A549 (cell line): ENCODE data around the gene SHISA4. TPM values are rescaled to one million over a fixed set of nuclear protein-coding genes. Genes with fewer than 3 reads are reported as not detected.

Experiments used
- ATAC-seq, 2 experiments: fragments of 200-7000 bp in 1 of 2; fragments of >200 bp in 1 of 2; cut with Nextera tagmentation in 1 of 2; cut with Tn5 transposase in 1 of 2; 3 replicates each; pipeline versions ENCODE4 v1.8.0 to v1.9.1; 2018 to 2020; ENCODE audit warnings: mild to moderate bottlenecking in 1 of 2, moderate library complexity in 1 of 2
- CTCF ChIA-PET: fragments of 300-600 bp; sonication (Branson Sonifier 250); formaldehyde crosslinking; extraction: SDS; loops from one replicate; lab custom pipeline; 2021; ENCODE audit warnings: antibody characterized with exemption, inconsistent platforms; lab: Yijun Ruan, JAX
- POLR2A ChIA-PET: fragments of 350-600 bp; formaldehyde crosslinking; extraction: SDS; loops from one replicate; lab custom pipeline; 2021; ENCODE audit warnings: antibody characterized with exemption, inconsistent platforms; lab: Yijun Ruan, JAX
- DNase-seq, 2 experiments: peaks; one replicate each; pipeline versions ENCODE4 v3.0.0 to v3.0.0-alpha.2; 2011 to 2016; ENCODE audit warnings: low read depth in 1 of 2, low spot score in 1 of 2
- FAIRE-seq: peaks from 2 replicates; lab custom pipeline; 2011; peaks lifted over from hg19 to GRCh38; lab: Jason Lieb, UNC
- H3K27ac ChIP-seq, 2 experiments: fragments of >200 bp; sonication (Bioruptor Twin); formaldehyde crosslinking; 3 replicates each; pipeline ENCODE4 v1.5.1; 2016 to 2017
- H3K4me1 ChIP-seq: fragments of >200 bp; sonication (Bioruptor Twin); formaldehyde crosslinking; 3 replicates; pipeline ENCODE4 v1.6.1; 2016
- H3K4me2 ChIP-seq: fragments of >200 bp; sonication (Bioruptor Twin); formaldehyde crosslinking; 3 replicates; pipeline ENCODE4 v1.6.1; 2016
- H3K4me3 ChIP-seq: fragments of >200 bp; sonication (Bioruptor Twin); formaldehyde crosslinking; 3 replicates; pipeline ENCODE4 v1.5.1; 2016
- H3K9me3 ChIP-seq: fragments of >200 bp; sonication (Bioruptor Twin); formaldehyde crosslinking; 3 replicates; pipeline ENCODE4 v1.6.1; 2016
- CBX2 ChIP-seq: fragments of 200-600 bp; sonication (generic); IDR thresholded peaks from 2 replicates; pipeline ENCODE4 v1.6.1; 2016; ENCODE audit warnings: low read depth, mild to moderate bottlenecking, borderline replicate concordance
- CBX8 ChIP-seq: fragments of 200-600 bp; sonication (generic); IDR thresholded peaks from 2 replicates; pipeline ENCODE4 v1.6.1; 2016
- CHD4 ChIP-seq: fragments of 200-600 bp; sonication (generic); IDR thresholded peaks from 2 replicates; pipeline ENCODE4 v1.6.1; 2016; ENCODE audit warnings: antibody characterized with exemption, mild to moderate bottlenecking, borderline replicate concordance
- EHMT2 ChIP-seq: fragments of 200-600 bp; sonication (generic); IDR thresholded peaks from 2 replicates; pipeline ENCODE4 v1.6.1; 2016; ENCODE audit warnings: antibody characterized with exemption, low read depth, mild to moderate bottlenecking, moderate library complexity
- GATA3 ChIP-seq: IDR thresholded peaks from 2 replicates; pipeline ENCODE4 v1.6.1; 2012; ENCODE audit warnings: borderline replicate concordance
- HDAC2 ChIP-seq: fragments of 200-600 bp; sonication (generic); IDR thresholded peaks from 2 replicates; pipeline ENCODE4 v1.6.1; 2016
- MAFK ChIP-seq: fragments of 450-650 bp; IDR thresholded peaks from 2 replicates; pipeline ENCODE4 v1.6.1; 2014; ENCODE audit not compliant: partially characterized antibody
- NPAS2 ChIP-seq: fragments of 250-450 bp; sonication (Bioruptor Pico); IDR thresholded peaks from 2 replicates; pipeline ENCODE4 v1.8.0; 2022; ENCODE audit warnings: mild to moderate bottlenecking, moderate library complexity, borderline replicate concordance
- NR3C1 ChIP-seq: fragments of >200 bp; sonication (Bioruptor Twin); formaldehyde crosslinking; IDR thresholded peaks from 3 replicates; pipeline ENCODE4 v1.6.1; 2017
- POLR2AphosphoS2 ChIP-seq: conservative IDR thresholded peaks from 2 replicates; pipeline ENCODE4 v1.6.1; 2012; ENCODE audit warnings: low read length, improper control_type of control experiment, inconsistent platforms
- REST ChIP-seq: fragments of 200-600 bp; sonication (generic); IDR thresholded peaks from 2 replicates; pipeline ENCODE4 v1.6.1; 2016; ENCODE audit warnings: antibody characterized with exemption, mild to moderate bottlenecking, moderate library complexity
- RFX5 ChIP-seq: fragments of 450-650 bp; IDR thresholded peaks from 2 replicates; pipeline ENCODE4 v1.7.1; 2014; ENCODE audit warnings: antibody characterized with exemption, mild to moderate bottlenecking, moderate library complexity
- RNF2 ChIP-seq: fragments of 200-600 bp; sonication (generic); IDR thresholded peaks from 2 replicates; pipeline ENCODE4 v1.6.1; 2016; ENCODE audit warnings: low read depth, mild to moderate bottlenecking, antibody characterized with exemption, moderate library complexity, borderline replicate concordance
- SMC3 ChIP-seq: fragments of >200 bp; sonication (Bioruptor Twin); formaldehyde crosslinking; IDR thresholded peaks from 3 replicates; pipeline ENCODE4 v1.6.1; 2018; ENCODE audit warnings: inconsistent platforms
- WGBS: methylation state at CpG from one replicate; pipeline ENCODE4 v1.1.6; 2017; ENCODE audit errors: missing lambda C conversion rate; 5-methylcytosine and 5-hydroxymethylcytosine counted together
- polyA plus RNA-seq, 4 experiments: library from polyadenylated mRNA; depleted of rRNA in 3 of 4; stranded (reverse); fragments of >200 nt; fragmentation: RNase III in 1 of 4; extraction: RNeasy Plus Mini Kit Qiagen cat#74134 plus additional on column Dnase treatment in 1 of 4; gene quantifications; 2 replicates in 3 of 4; 3 replicates in 1 of 4; pipeline ENCODE4 v1.2.3, GENCODE V29; 2011 to 2017
- TF ChIP-seq, protein P1 (sequence below): fragments of 250-450 bp; sonication (Bioruptor Pico); IDR thresholded peaks from 2 replicates; pipeline ENCODE4 v1.5.0; 2020; ENCODE audit warnings: low read depth, mild to moderate bottlenecking, moderate library complexity
- TF ChIP-seq, protein P2 (sequence below): fragments of >200 bp; sonication (Bioruptor Twin); formaldehyde crosslinking; IDR thresholded peaks from 2 replicates; pipeline ENCODE4 v1.6.1; 2016
- TF ChIP-seq, protein P3 (sequence below): fragments of >200 bp; sonication (Bioruptor Twin); formaldehyde crosslinking; IDR thresholded peaks from 3 replicates; pipeline ENCODE4 v1.6.1; 2016
- TF ChIP-seq, protein P4 (sequence below): fragments of 150-350 bp; IDR thresholded peaks from 2 replicates; pipeline ENCODE4 v1.6.1; 2014; ENCODE audit warnings: low read depth, mild to moderate bottlenecking, low read length

Gene SHISA4
- polyA plus RNA-seq, 2 of the 4 experiments (the other 2 are of a cell fraction), result 10.0 to 15.0 TPM

DNA sequence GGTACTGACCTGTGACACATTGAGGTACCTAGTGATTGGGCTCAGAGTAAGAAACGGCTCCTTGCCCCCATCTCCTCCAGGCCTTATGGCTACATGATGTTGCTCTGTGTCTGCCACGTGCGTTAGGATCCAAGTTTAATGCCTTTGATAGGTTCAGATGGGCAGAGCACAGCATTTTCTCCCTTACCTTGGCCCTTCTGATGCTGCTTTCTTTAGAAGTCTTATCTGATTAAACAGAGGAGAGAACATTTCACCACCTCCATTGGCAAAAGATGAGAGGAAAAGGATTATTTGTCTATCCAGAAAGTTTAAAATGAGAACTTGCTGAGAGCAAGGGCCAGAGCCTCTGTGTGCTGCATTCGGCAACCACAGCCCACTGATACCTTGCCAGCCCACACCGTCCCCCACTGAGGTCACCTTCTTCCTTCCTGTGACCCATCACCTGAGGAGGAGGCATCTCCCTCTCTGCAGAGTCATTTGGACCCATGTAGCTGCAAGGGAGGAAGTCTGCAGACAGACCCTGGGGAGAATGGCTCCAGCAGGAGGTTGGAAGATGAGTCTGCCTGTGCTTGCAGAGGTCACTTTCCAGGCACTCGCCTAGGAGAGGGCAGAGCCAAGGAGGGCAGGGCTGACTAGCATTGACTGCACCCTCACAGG lies 16.7 kb downstream of the SHISA4 start (continued):
- TF ChIP-seq RFX5, result no peak
- TF ChIP-seq CBX2, result no peak
- no peak for TF ChIP-seq REST
- TF ChIP-seq POLR2AphosphoS2, result no peak
- TF ChIP-seq NR3C1, result no peak
- TF ChIP-seq CBX8, result no peak
- TF ChIP-seq HDAC2, result no peak
- TF ChIP-seq, all 56 proteins: peak for 0

- ATAC-seq (no peak), DNase-seq (no peak), FAIRE-seq (no peak)
- ChIA-PET CTCF (interaction anchor here (1.0 to 20.2 kb wide), 2 partner anchors 14 to 66 kb away, joined by 3 to 303 read pairs; partner anchors contain the start of gene SHISA4), POLR2A (interaction anchor here (1.7 kb wide), 1 partner anchor 10 kb away, joined by 4 read pairs; no protein-coding TSS in a partner anchor)
- no peak overlapping the region for H3K4me2 ChIP-seq
- no peak overlapping the region for H3K27ac ChIP-seq
- no peak overlapping the region for H3K4me3 ChIP-seq
- no peaks in the 10 kb centered on the region for H3K4me1 ChIP-seq
- 74% methylated on average over 3 of the region's 3 CpGs for WGBS
- TF ChIP-seq RNF2, result no peak
- TF ChIP-seq, protein P1, sequence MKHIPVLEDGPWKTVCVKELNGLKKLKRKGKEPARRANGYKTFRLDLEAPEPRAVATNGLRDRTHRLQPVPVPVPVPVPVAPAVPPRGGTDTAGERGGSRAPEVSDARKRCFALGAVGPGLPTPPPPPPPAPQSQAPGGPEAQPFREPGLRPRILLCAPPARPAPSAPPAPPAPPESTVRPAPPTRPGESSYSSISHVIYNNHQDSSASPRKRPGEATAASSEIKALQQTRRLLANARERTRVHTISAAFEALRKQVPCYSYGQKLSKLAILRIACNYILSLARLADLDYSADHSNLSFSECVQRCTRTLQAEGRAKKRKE (CRISPR knock-in tag), result no peak
- no peak for TF ChIP-seq EHMT2
- no peak for TF ChIP-seq MAFK
- no peak for TF ChIP-seq SMC3
- TF ChIP-seq GATA3, result no peak
- TF ChIP-seq, protein P2, sequence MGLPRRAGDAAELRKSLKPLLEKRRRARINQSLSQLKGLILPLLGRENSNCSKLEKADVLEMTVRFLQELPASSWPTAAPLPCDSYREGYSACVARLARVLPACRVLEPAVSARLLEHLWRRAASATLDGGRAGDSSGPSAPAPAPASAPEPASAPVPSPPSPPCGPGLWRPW, result no peak
- no peak for TF ChIP-seq CHD4
- TF ChIP-seq, protein P3, sequence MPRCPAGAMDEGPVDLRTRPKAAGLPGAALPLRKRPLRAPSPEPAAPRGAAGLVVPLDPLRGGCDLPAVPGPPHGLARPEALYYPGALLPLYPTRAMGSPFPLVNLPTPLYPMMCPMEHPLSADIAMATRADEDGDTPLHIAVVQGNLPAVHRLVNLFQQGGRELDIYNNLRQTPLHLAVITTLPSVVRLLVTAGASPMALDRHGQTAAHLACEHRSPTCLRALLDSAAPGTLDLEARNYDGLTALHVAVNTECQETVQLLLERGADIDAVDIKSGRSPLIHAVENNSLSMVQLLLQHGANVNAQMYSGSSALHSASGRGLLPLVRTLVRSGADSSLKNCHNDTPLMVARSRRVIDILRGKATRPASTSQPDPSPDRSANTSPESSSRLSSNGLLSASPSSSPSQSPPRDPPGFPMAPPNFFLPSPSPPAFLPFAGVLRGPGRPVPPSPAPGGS, result no peak
- no peaks in the 10 kb centered on the region for H3K9me3 ChIP-seq
These were observed 17.6 kb downstream of the SHISA4 start for GRCh38 chr1:201906336-201906735.

- POLR2A ChIA-PET, result no interaction called here
- CTCF ChIA-PET, result interaction anchor here (0.5 to 20.2 kb wide), 6 partner anchors 15 to 92 kb away, joined by 3 to 303 read pairs (median 4); partner anchors contain the start of gene SHISA4
- Histone ChIP-seq H3K9me3 (no peaks in the 10 kb centered on the region), H3K27ac (no peak overlapping the region), H3K4me2 (no peak overlapping the region), H3K4me1 (no peaks in the 10 kb centered on the region), H3K4me3 (no peak overlapping the region)
- TF ChIP-seq, protein P4, sequence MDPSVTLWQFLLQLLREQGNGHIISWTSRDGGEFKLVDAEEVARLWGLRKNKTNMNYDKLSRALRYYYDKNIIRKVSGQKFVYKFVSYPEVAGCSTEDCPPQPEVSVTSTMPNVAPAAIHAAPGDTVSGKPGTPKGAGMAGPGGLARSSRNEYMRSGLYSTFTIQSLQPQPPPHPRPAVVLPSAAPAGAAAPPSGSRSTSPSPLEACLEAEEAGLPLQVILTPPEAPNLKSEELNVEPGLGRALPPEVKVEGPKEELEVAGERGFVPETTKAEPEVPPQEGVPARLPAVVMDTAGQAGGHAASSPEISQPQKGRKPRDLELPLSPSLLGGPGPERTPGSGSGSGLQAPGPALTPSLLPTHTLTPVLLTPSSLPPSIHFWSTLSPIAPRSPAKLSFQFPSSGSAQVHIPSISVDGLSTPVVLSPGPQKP, result no peak
- no peak for TF ChIP-seq NPAS2 (CRISPR knock-in tag)
- DNase-seq (no peak), ATAC-seq (no peak), FAIRE-seq (no peak)
- WGBS, result 83% methylated on average over 6 of the region's 6 CpGs
These were observed 18.9 kb downstream of the SHISA4 start for GRCh38 chr1:201907621-201908020.
